ENCODE data around the gene TMEM170B.

TMEM170B gene

DNA sequence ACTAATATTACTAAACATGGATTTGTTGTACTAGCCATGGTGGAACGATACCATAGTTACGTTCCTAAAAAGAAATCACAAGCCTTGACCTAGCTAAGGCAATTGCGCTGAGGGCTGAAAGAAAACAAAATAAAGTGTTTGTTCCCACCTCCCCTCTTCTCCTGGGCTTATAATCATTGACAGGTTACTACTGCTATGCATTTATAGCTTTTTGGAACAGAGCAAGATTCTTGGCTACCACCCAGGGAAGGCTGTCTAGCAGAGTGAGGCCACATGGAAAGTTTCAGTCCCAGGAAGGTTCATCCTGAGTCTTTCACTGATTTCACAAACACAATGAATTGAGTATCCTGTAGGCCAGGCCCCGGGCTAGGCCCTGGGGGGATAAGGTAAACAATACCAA, 84.6 kb downstream of the TMEM170B start:
- ATAC-seq, result no peak
- TF ChIP-seq ZNF70 (CRISPR knock-in tag; IDR thresholded peaks at IDR 0.05) (no peak), OSR1 (CRISPR knock-in tag; IDR thresholded peaks at IDR 0.05) (no peak), ESRRG (CRISPR knock-in tag; IDR thresholded peaks at IDR 0.05) (no peak), ZNF8 (CRISPR knock-in tag; IDR thresholded peaks at IDR 0.05) (no peak), ZFP30 (CRISPR knock-in tag; IDR thresholded peaks at IDR 0.05) (no peak), CSDC2 (CRISPR knock-in tag; IDR thresholded peaks at IDR 0.05) (no peak), ISL1 (CRISPR knock-in tag; IDR thresholded peaks at IDR 0.05) (no peak), ZC3H10 (CRISPR knock-in tag; IDR thresholded peaks at IDR 0.05) (no peak), ZNF565 (CRISPR knock-in tag; conservative IDR thresholded peaks at IDR 0.05; ENCODE audit: low read depth) (no peak), ARNTL (CRISPR knock-in tag; IDR thresholded peaks at IDR 0.05; ENCODE audit: borderline replicate concordance, low read depth) (no peak), GLIS3 (CRISPR knock-in tag; IDR thresholded peaks at IDR 0.05) (no peak), ZFP3 (CRISPR knock-in tag; IDR thresholded peaks at IDR 0.05) (no peak), BACH2 (CRISPR knock-in tag; IDR thresholded peaks at IDR 0.05; ENCODE audit: borderline replicate concordance) (no peak)
- TF ChIP-seq, protein P1, sequence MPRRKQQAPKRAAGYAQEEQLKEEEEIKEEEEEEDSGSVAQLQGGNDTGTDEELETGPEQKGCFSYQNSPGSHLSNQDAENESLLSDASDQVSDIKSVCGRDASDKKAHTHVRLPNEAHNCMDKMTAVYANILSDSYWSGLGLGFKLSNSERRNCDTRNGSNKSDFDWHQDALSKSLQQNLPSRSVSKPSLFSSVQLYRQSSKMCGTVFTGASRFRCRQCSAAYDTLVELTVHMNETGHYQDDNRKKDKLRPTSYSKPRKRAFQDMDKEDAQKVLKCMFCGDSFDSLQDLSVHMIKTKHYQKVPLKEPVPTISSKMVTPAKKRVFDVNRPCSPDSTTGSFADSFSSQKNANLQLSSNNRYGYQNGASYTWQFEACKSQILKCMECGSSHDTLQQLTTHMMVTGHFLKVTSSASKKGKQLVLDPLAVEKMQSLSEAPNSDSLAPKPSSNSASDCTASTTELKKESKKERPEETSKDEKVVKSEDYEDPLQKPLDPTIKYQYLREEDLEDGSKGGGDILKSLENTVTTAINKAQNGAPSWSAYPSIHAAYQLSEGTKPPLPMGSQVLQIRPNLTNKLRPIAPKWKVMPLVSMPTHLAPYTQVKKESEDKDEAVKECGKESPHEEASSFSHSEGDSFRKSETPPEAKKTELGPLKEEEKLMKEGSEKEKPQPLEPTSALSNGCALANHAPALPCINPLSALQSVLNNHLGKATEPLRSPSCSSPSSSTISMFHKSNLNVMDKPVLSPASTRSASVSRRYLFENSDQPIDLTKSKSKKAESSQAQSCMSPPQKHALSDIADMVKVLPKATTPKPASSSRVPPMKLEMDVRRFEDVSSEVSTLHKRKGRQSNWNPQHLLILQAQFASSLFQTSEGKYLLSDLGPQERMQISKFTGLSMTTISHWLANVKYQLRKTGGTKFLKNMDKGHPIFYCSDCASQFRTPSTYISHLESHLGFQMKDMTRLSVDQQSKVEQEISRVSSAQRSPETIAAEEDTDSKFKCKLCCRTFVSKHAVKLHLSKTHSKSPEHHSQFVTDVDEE (CRISPR knock-in tag; IDR thresholded peaks at IDR 0.05), result no peak
- TF ChIP-seq, protein P2, sequence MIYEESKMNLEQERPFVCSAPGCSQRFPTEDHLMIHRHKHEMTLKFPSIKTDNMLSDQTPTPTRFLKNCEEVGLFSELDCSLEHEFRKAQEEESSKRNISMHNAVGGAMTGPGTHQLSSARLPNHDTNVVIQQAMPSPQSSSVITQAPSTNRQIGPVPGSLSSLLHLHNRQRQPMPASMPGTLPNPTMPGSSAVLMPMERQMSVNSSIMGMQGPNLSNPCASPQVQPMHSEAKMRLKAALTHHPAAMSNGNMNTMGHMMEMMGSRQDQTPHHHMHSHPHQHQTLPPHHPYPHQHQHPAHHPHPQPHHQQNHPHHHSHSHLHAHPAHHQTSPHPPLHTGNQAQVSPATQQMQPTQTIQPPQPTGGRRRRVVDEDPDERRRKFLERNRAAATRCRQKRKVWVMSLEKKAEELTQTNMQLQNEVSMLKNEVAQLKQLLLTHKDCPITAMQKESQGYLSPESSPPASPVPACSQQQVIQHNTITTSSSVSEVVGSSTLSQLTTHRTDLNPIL (CRISPR knock-in tag; IDR thresholded peaks at IDR 0.05; ENCODE audit: low read depth), result no peak
- TF ChIP-seq, protein P3, sequence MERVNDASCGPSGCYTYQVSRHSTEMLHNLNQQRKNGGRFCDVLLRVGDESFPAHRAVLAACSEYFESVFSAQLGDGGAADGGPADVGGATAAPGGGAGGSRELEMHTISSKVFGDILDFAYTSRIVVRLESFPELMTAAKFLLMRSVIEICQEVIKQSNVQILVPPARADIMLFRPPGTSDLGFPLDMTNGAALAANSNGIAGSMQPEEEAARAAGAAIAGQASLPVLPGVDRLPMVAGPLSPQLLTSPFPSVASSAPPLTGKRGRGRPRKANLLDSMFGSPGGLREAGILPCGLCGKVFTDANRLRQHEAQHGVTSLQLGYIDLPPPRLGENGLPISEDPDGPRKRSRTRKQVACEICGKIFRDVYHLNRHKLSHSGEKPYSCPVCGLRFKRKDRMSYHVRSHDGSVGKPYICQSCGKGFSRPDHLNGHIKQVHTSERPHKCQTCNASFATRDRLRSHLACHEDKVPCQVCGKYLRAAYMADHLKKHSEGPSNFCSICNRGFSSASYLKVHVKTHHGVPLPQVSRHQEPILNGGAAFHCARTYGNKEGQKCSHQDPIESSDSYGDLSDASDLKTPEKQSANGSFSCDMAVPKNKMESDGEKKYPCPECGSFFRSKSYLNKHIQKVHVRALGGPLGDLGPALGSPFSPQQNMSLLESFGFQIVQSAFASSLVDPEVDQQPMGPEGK (CRISPR knock-in tag; IDR thresholded peaks at IDR 0.05; ENCODE audit: borderline replicate concordance), result no peak
- TF ChIP-seq, protein P4, sequence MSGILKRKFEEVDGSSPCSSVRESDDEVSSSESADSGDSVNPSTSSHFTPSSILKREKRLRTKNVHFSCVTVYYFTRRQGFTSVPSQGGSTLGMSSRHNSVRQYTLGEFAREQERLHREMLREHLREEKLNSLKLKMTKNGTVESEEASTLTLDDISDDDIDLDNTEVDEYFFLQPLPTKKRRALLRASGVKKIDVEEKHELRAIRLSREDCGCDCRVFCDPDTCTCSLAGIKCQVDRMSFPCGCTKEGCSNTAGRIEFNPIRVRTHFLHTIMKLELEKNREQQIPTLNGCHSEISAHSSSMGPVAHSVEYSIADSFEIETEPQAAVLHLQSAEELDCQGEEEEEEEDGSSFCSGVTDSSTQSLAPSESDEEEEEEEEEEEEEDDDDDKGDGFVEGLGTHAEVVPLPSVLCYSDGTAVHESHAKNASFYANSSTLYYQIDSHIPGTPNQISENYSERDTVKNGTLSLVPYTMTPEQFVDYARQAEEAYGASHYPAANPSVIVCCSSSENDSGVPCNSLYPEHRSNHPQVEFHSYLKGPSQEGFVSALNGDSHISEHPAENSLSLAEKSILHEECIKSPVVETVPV (CRISPR knock-in tag; IDR thresholded peaks at IDR 0.05), result no peak

DNA sequence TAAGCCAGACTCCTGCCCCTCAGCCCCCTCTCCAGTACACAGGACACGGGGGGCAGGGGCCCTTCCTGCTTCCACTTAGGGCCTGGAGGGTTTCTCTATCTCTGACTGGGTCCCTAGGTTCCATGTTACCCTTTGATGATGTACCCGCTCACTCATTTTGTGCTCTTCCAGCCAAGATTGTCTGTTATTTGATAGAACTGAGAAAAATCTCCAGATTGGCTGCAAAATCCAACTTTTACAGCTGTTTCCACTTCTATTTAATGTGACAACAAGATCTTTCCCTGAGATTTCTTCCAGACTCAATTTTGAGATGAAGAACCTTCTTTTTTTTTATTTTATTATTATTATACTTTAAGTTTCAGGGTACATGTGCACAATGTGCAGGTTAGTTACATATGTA, 85.7 kb downstream of the TMEM170B start:
- TF ChIP-seq ZNF565 (CRISPR knock-in tag; conservative IDR thresholded peaks at IDR 0.05; ENCODE audit: low read depth) (no peak), RARB (CRISPR knock-in tag; IDR thresholded peaks at IDR 0.05) (no peak), OSR1 (CRISPR knock-in tag; IDR thresholded peaks at IDR 0.05) (no peak), ESRRG (CRISPR knock-in tag; IDR thresholded peaks at IDR 0.05) (no peak), BACH2 (CRISPR knock-in tag; IDR thresholded peaks at IDR 0.05; ENCODE audit: borderline replicate concordance) (no peak), CSDC2 (CRISPR knock-in tag; IDR thresholded peaks at IDR 0.05) (no peak), ISL1 (CRISPR knock-in tag; IDR thresholded peaks at IDR 0.05) (no peak), TCF4 (CRISPR knock-in tag; IDR thresholded peaks at IDR 0.05; ENCODE audit: borderline replicate concordance) (no peak), ZC3H10 (CRISPR knock-in tag; IDR thresholded peaks at IDR 0.05) (no peak), ZNF8 (CRISPR knock-in tag; IDR thresholded peaks at IDR 0.05) (no peak), PPARA (CRISPR knock-in tag; IDR thresholded peaks at IDR 0.05; ENCODE audit: borderline replicate concordance) (no peak)
- TF ChIP-seq, protein P5, sequence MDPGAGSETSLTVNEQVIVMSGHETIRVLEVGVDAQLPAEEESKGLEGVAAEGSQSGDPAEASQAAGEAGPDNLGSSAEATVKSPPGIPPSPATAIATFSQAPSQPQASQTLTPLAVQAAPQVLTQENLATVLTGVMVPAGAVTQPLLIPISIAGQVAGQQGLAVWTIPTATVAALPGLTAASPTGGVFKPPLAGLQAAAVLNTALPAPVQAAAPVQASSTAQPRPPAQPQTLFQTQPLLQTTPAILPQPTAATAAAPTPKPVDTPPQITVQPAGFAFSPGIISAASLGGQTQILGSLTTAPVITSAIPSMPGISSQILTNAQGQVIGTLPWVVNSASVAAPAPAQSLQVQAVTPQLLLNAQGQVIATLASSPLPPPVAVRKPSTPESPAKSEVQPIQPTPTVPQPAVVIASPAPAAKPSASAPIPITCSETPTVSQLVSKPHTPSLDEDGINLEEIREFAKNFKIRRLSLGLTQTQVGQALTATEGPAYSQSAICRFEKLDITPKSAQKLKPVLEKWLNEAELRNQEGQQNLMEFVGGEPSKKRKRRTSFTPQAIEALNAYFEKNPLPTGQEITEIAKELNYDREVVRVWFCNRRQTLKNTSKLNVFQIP (CRISPR knock-in tag; IDR thresholded peaks at IDR 0.05; ENCODE audit: borderline replicate concordance, low read depth), result no peak
- TF ChIP-seq, protein P1 (CRISPR knock-in tag; IDR thresholded peaks at IDR 0.05), result no peak
- ATAC-seq, result no peak
